GM19324 (cell line): Measurements from ENCODE around the gene BCL6B.
"Not testable (repeated sequence)": the region's sequence is repeated elsewhere in the genome, so short reads cannot be mapped to it uniquely, and the experiment has no call there.

Experiments used
- ATAC-seq: cut with Tn5 transposase; IDR thresholded peaks from one replicate; pipeline ENCODE4 v1.9.1; 2021; ENCODE audit warnings: mild to moderate bottlenecking, moderate library complexity; ENCODE audit not compliant: unreplicated experiment, low FRiP score

BCL6B gene, protein sequence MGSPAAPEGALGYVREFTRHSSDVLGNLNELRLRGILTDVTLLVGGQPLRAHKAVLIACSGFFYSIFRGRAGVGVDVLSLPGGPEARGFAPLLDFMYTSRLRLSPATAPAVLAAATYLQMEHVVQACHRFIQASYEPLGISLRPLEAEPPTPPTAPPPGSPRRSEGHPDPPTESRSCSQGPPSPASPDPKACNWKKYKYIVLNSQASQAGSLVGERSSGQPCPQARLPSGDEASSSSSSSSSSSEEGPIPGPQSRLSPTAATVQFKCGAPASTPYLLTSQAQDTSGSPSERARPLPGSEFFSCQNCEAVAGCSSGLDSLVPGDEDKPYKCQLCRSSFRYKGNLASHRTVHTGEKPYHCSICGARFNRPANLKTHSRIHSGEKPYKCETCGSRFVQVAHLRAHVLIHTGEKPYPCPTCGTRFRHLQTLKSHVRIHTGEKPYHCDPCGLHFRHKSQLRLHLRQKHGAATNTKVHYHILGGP

DNA sequence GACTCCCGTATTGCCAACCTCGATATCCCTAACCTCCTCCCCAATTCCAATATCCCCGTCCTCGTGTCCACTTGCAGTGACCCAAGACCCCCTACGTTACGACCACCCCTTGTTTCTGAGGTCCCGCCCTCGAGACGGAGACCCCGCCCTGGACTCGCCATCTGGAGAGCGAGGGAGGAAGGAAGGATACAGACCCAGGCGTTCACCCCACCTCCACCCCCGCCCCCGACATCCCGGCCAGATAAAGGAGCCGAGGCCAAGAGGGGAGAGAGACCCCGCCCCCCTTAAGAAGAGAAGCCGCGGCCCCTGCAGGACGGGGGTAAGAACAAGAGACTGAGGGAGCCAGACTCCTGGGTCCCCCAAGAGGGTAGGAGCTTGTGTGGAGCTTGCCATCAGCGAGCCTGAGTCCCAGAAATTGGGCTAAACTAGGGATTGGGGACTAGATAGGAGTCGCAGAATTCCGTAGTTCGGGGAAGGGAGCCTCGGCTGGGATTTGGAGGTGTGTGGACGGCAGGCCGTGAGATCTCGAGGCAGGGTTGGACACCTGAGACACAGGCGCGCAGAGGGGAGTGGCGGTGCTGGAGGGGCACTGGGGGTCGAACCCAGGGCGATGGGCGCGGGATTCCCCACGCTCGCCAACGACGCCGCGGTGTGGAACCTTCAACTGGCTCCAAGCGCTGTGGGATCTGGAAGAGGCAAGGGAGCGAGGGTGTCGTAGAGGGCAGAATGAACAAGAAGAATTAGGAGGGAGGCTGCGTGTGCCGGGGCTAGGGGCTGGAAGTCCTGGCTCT, at the start of gene BCL6B:
BCL6B (plus strand) TSS at position 270 of the 791 bp plus-strand sequence. CDS start 622 bp downstream, outside the sequence.
- no peak for ATAC-seq

DNA sequence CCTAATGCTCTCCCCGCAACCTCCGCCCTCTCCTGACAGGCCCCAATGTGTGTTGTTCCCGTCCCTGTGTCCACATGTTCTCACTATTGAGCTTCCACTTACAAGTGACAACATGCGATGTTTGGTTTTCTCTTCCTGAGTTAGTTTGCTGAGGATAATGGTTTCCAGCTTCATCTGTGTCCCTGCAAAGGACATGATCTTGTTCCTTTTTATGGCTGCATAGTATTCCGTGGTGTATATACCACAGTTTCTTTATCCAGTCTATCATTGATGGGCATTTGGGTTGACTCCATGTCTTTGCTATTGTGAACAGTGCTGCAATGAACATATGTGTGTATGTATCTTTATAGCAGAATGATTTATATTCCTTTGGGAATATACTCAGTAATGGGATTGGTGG, 43.4 kb upstream of the BCL6B start:
- ATAC-seq = not testable (repeated sequence)

DNA sequence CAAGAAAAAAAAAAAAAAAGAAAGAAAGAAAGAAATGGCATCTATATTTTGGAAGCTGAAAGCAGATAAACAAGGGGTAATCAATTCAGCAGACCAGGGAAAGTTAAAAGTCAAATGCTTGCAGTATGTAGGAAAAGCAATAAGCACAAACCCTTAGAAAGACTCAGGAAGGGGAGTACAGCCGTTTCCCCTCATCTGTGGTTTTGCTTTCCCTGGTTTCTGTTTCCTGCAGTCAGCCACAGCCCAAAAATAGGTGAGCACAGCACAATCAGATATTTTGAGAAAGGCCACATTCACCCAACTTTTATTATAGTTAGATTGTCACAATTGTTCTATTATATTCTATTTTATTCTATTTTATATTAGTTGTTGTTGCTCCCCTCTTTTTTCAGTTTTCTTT, 41.4 kb upstream of the BCL6B start:
- no peak for ATAC-seq

DNA sequence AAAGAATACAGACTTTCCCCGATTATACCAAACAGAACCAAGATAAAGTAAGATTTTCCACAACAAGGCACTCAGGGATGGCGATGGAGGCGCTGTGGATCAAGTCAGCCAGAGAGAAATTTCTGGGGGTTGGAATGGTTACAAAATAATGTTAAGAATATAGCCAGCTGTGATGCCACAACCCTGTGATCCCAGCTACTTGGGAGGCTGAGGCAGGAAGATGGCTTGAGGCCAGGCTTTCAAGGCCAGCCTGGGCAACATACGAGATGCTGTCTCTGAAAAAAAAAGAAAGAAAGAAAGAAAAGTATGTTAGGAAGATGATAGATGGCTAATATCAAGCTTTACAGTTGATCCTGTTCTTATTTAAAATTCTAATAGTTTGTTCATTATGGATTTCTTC, 37.6 kb upstream of the BCL6B start:
- no peak for ATAC-seq

DNA sequence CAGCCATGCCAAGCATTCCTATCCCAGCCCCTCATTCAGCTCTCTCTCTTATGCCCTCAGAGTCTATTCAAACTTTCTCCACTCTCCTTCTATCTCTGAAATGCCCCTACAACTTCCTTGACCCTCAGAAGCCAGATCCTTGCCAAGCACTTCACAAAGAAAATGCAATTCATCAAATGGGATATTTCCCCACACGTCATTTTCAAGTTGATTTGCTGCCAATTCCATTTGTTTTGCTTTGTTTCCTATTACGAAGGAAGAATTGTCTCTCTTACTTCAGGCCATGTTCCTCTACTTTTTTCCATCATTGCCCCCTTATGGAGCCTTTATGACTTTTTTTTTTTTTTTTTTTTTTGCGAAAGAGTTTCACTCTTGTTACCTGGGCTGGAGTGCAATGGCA, 36.2 kb upstream of the BCL6B start:
- no peak for ATAC-seq

DNA sequence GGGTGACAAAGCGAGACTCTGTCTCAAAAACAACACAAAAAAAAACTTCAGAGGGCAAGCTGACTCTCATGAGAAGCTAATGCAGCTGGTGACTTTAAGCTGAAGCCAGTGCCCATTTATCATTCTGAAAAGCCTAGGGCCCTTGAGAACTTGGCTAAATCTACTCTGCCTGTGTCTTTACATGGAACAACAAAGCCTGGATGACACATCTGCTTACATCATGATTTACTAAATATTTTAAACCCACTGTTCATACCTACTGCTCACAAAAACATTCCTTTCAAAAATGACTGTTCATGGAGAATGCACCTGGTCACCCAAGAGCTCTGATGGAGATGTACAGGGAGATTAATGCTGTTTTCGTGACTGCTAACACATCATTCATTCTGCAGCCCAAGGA, 33.1 kb upstream of the BCL6B start:
- ATAC-seq = no peak

DNA sequence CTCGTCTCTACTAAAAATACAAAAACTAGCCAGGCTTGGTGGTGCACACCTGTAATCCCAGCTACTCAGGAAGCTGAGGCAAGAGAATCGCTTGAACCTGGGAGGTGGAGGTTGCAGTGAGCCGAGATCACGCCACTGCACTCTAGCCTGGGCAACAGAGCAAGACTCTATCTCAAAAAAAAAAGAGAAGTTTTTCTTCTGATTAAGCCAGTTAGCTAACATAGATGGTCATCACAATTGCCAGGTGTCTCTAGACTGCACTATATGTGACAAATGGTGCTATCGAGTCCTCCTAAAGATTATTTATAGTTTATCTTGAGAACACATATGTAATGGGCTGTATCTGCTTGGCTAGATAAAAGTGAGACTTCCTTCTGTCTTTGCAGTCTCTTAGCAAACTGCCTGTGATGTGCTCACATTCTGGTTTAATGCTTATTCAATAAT, 29.2 kb upstream of the BCL6B start:
- not testable (repeated sequence) for ATAC-seq

DNA sequence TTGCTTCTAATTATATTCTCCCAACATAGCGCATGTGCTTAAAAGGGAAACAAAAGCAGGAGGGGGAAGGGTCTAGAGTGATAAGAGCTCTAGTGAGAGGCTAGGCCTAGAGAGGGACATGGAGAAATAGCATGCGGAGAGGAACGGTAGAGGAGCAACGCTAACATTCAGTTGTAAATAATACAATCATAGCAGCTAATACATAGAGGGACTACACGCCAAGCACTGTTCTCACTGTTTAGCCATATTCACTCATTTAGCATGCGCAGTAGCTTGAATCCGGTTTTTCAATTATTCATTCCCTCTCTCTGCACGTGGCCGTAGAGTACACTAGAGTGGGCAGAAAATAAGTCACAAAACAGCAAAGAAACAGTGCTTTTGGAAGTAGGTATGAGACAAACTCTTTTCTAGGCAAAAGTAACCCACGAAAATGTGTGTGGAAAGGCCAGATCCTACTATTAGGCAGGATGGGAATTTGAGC, 28.7 kb upstream of the BCL6B start:
- ATAC-seq = no peak

DNA sequence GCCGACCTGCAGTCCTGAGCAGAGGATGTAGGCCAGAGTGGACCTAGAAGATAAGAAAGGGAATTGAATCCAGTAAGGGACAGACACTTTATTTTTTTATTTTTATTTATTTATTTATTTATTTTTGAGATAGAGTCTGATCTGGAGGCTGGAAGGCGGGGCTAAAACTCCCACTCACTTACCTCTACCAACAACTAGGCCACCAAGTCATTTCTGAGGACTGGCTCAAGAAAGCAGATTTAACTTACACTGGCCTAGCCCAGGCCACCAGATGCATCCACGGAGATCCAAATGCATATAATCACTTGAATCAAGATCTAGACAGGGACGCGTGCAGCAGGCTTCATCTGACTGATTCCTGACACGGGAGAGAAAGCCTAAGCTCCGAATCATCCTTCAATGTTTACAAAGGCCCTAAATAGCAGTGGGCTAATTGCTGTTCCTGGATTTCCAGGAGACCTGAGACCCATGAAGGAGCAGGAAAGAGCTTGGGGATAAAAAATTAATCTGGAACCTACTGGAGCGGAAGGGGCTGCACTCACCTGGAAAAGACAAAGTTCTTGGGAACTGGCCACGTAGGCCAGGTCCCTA, 28.1 kb upstream of the BCL6B start:
- no peak for ATAC-seq

DNA sequence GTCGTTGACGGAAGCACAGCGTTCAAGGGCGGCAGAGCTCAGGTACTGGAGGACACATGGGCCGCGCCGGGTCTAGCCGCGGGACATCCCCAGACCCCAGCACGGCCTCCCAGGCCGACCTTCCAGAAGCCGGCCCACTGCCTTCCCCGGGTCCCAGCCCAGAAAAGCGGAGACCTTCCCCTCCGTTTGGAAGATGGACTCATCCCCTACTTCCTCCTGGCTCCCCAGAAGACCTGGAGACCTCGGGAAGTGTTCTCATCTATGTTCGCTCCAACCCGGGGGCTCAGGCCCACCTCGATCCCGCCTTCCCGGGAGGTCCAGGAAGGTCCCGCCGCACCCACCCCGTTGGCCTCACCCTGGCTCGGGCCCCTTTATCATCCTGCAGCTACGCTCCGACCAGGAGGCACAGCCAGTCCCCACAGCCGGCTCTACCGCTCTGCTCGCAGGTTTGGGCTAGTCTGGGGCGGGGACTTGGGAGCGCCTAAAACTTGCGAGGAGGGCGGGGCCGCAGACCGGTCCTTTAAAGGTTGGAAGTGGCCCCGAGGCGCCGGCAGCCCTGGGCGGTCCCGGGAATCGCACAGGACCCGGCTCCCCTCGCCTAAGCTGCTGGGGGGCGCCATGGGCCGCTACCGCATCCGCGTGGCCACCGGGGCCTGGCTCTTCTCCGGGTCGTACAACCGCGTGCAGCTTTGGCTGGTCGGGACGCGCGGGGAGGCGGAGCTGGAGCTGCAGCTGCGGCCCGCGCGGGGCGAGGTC, 27.2 kb upstream of the BCL6B start, which contains the start of gene ALOX12:
ALOX12 (plus strand) TSS at position 550 of the 756 bp plus-strand sequence; CDS start at position 619, 69 bp downstream.
- no peak for ATAC-seq

DNA sequence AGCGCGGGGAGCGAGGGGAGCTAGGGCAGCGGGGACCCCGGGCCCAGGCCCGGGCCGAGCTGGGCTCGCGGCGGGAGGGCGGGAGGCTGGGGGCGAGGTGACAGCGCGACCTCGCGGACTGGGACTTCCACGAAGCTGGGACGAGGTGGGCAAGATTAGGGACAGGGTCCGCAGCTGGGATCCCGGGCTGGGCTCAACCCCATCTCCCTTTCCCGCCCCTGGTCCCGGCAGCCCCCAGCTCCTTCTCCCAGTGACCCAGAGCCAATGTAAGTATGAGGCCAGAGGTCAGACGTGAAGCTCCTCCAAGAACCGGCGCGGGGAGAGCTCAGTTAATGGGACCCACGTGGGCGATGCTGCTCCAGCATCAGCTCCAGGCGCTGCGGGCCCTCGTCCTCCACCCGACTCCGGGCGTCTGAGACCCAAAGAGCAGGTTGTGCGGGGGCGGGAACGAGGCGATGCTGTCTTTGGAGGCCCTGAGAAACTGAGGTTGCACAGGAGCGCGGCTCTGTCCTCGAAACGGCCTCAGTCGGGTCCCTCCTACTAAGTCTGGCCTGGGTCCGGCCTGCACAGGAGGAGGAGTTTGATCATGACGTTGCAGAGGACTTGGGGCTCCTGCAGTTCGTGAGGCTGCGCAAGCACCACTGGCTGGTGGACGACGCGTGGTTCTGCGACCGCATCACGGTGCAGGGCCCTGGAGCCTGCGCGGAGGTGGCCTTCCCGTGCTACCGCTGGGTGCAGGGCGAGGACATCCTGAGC, 26.4 kb upstream of the BCL6B start:
- no peak for ATAC-seq

DNA sequence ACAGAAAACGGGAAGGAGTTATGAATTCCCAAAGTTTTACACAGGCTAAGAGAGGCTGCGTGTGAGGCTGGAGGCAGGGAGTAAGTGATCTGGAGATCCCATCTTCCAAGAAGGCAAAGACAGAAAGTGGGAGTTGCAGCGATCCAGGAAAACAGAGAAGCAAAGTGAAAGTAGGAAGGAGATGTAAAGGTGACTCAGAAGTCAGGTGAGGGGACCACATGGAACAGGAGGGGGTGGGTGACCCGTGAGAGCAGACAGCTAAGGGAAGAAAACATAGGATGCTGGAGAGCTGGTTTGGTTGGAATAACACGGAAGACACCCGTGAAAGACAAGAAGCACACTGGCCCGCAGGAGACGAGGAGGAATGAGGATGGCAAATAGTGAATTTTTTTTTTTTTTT, 25.7 kb upstream of the BCL6B start:
- no peak for ATAC-seq

DNA sequence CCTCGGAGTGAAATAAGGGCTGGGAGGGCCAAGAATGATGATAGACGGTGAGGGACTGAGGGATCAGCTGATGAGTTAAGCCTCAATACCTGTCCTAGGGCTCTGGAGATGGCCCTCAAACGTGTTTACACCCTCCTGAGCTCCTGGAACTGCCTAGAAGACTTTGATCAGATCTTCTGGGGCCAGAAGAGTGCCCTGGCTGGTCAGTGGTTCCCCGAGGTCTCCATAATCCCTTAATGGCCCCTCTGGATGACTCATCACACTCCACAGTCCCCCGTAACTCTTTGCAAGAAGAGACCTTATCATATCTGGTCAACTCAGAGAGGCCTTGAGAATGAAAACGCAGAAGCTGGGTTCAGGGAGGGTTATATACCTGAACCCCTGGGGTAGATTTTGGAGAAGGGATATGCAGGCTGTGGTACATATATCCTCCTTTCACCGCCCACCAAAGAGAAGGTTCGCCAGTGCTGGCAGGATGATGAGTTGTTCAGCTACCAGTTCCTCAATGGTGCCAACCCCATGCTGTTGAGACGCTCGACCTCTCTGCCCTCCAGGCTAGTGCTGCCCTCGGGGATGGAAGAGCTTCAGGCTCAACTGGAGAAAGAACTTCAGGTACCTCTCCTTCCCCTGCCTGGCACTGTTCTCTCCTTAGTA, 23.9 kb upstream of the BCL6B start:
- no peak for ATAC-seq

DNA sequence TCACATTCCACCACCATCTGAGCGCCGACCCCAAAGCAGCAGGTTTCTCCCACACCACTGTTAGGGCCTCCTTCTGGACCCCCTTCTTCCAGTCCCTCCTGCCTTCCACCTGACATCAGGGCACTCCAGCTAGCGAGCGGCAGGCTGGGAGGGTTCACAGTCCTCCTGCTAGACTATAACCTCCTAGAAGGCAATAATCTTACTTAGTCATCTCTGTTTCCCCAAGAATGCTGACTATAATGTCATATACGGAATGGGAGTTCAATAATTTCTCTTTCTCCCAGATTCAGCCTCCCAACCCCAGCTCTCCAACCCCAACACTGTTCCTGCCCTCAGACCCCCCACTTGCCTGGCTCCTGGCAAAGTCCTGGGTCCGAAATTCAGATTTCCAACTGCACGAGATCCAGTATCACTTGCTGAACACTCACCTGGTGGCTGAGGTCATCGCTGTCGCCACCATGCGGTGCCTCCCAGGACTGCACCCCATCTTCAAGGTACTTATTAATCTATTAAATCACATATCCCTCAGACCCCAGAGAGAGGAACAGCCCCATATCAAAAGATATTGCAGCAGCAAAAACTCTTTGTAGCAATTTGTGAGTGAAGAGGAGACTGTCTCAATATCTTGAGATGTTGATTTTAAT, 21.4 kb upstream of the BCL6B start:
- ATAC-seq = no peak

DNA sequence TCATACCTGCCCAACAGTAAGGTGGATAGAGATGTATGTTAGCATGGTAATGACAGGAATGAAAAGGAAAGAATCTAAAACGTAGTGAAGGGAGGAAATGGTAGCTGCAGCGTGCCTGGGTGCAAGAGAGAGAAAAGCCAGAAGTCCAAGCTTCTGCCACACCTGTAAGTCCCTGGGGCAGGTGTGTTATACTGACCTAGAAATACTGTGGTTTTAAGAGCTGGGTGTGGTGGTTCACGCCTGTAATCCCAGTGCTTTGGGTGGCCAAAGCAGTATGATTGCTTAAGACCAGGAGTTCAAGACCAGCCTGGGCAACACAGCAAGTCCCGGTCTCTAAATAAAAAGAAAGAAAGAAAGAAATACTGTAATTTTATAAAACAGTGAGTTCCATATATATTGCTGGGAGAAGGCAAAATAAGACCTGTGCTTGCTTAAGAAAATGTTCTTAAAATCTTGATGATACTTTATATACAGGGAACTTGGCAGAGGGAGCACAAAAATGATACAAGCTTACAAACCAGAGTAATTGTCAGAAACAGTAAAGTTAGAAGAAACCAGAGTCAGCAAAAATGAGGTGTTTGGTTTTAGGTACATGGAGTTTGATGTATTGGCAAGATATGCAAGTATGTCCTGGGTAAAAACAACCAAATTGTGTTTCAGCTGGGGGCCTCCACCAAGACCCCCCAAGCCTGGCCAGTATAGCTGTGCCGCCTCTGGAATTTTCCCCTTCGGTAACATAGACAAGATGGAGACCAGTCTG, 20.4 kb upstream of the BCL6B start:
- ATAC-seq = no peak

DNA sequence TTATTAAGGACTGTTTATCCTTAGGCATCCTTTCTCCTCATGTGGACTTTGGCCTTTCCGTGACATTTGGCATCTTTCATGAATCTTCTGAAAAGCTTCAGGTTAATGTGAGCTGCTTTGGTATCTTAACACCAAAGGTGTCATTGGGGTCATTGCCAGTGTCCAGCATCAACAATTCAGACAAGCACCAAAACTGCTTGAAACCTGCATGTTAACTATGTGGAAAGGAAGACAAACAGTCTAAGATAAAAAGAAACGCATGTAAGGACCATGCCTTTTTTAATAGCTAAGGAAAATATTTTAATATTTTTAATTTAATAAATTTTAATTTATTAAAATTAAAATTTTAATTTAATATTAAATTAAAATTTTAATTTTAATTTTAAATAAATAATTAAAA, 19.1 kb upstream of the BCL6B start:
- ATAC-seq = no peak

DNA sequence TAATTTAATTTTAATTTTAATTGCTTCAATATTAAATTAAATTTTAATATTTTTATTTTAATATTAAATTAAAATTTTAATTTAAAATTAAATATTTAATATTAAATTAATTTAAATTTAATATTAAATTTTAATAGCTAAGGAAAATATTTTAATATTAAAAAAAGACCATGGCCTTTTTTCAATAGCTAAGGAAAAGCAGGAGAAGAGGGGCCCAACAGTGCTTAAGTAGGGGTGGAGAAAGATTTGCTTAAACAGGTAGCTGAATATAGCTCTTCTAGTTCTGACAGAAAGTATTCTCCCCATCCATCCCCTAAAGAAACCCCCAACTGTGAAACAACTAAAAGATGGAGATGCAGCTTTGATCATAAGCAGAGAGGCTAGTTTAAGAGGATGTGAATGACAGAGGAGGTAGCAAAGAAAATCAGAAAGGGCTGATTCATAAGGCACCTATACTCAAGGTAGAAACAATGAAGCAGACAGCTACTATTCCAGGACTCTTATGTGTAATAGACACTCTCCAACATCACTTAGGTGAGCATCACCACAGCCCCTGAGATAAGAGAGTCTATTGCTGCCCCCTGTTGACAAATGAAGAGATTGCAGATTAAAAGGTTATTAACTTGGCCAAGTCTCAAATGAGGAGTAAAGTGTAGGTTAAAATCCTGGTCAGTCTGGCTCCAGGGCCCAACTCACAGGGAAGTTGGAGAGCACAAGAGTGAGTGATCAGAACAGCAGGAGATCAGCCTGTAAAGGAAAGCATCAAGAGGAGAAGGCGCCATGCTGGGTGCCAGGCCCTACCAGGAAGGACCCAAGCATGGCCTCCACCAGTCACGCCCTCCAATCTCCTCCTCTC, 18.2 kb upstream of the BCL6B start:
- ATAC-seq = no peak
